Prostate gland (tissue), 2 donors: ENCODE measurements around the gene OSBP2.

ENCODE experiments used
- CTCF ChIP-seq, 4 experiments: fragments of 200-600 bp in 2 of 4; fragments of 450-650 bp in 2 of 4; sonication (generic) in 2 of 4; IDR thresholded peaks; 1 replicate in 3 of 4; 2 replicates in 1 of 4; pipeline ENCODE4 v1.5.1; 2016 to 2019; ENCODE audit warnings: antibody characterized with exemption in 4 of 4, mild to moderate bottlenecking in 2 of 4, moderate library complexity in 2 of 4
- POLR2A ChIP-seq: fragments of 450-650 bp; IDR thresholded peaks from one replicate; pipeline ENCODE4 v1.6.1; 2016; ENCODE audit warnings: antibody characterized with exemption, mild to moderate bottlenecking
- POLR2AphosphoS5 ChIP-seq: sonication (generic); formaldehyde crosslinking; IDR thresholded peaks from one replicate; pipeline ENCODE4 v1.6.1; 2017; ENCODE audit warnings: antibody characterized with exemption

- TF ChIP-seq CTCF (IDR thresholded peaks at IDR 0.05) (no peak), POLR2AphosphoS5 (no peak), POLR2A (no peak)
These were observed 192.8 kb downstream of the OSBP2 start for GRCh38 chr22:30887453-30887852.
